A549 (cell line): ENCODE data around the gene TSHZ3. TPM values are rescaled to one million over a fixed set of nuclear protein-coding genes. Genes with fewer than 3 reads are reported as not detected.

Experiments
- ATAC-seq, 2 experiments: fragments of 200-7000 bp in 1 of 2; fragments of >200 bp in 1 of 2; cut with Nextera tagmentation in 1 of 2; cut with Tn5 transposase in 1 of 2; 3 replicates each; pipeline versions ENCODE4 v1.8.0 to v1.9.1; 2018 to 2020; ENCODE audit warnings: mild to moderate bottlenecking in 1 of 2, moderate library complexity in 1 of 2
- CTCF ChIA-PET: fragments of 300-600 bp; sonication (Branson Sonifier 250); formaldehyde crosslinking; extraction: SDS; loops from one replicate; lab custom pipeline; 2021; ENCODE audit warnings: antibody characterized with exemption, inconsistent platforms; lab: Yijun Ruan, JAX
- POLR2A ChIA-PET: fragments of 350-600 bp; formaldehyde crosslinking; extraction: SDS; loops from one replicate; lab custom pipeline; 2021; ENCODE audit warnings: antibody characterized with exemption, inconsistent platforms; lab: Yijun Ruan, JAX
- DNase-seq, 2 experiments: peaks; one replicate each; pipeline versions ENCODE4 v3.0.0 to v3.0.0-alpha.2; 2011 to 2016; ENCODE audit warnings: low read depth in 1 of 2, low spot score in 1 of 2
- FAIRE-seq: peaks from 2 replicates; lab custom pipeline; 2011; peaks lifted over from hg19 to GRCh38; lab: Jason Lieb, UNC
- H3K27ac ChIP-seq, 2 experiments: fragments of >200 bp; sonication (Bioruptor Twin); formaldehyde crosslinking; 3 replicates each; pipeline ENCODE4 v1.5.1; 2016 to 2017
- H3K4me1 ChIP-seq: fragments of >200 bp; sonication (Bioruptor Twin); formaldehyde crosslinking; 3 replicates; pipeline ENCODE4 v1.6.1; 2016
- H3K4me2 ChIP-seq: fragments of >200 bp; sonication (Bioruptor Twin); formaldehyde crosslinking; 3 replicates; pipeline ENCODE4 v1.6.1; 2016
- H3K4me3 ChIP-seq: fragments of >200 bp; sonication (Bioruptor Twin); formaldehyde crosslinking; 3 replicates; pipeline ENCODE4 v1.5.1; 2016
- H3K9me3 ChIP-seq: fragments of >200 bp; sonication (Bioruptor Twin); formaldehyde crosslinking; 3 replicates; pipeline ENCODE4 v1.6.1; 2016
- BHLHE40 ChIP-seq: IDR thresholded peaks from 2 replicates; pipeline ENCODE4 v1.6.1; 2012; ENCODE audit warnings: low read depth, low read length, inconsistent platforms
- CBX8 ChIP-seq: fragments of 200-600 bp; sonication (generic); IDR thresholded peaks from 2 replicates; pipeline ENCODE4 v1.6.1; 2016
- CEBPB ChIP-seq, 2 experiments: fragments of >200 bp in 1 of 2; sonication (Bioruptor Twin) in 1 of 2; formaldehyde crosslinking in 1 of 2; IDR thresholded peaks; 2 replicates each; pipeline ENCODE4 v1.6.1; 2012 to 2016
- CTCF ChIP-seq: fragments of >200 bp; sonication (Bioruptor Twin); formaldehyde crosslinking; IDR thresholded peaks from 3 replicates; pipeline ENCODE4 v1.5.1; 2016
- E2F6 ChIP-seq: IDR thresholded peaks from 2 replicates; pipeline ENCODE4 v1.6.1; 2012; ENCODE audit warnings: low read depth, borderline replicate concordance
- EHMT2 ChIP-seq: fragments of 200-600 bp; sonication (generic); IDR thresholded peaks from 2 replicates; pipeline ENCODE4 v1.6.1; 2016; ENCODE audit warnings: antibody characterized with exemption, low read depth, mild to moderate bottlenecking, moderate library complexity
- ELK1 ChIP-seq: fragments of 150-350 bp; IDR thresholded peaks from 2 replicates; pipeline ENCODE4 v1.6.1; 2014; ENCODE audit warnings: low read depth, mild to moderate bottlenecking, low read length
- FOSB ChIP-seq: fragments of 250-450 bp; sonication (Bioruptor Pico); IDR thresholded peaks from 2 replicates; pipeline ENCODE4 v1.5.0; 2020; ENCODE audit warnings: mild to moderate bottlenecking, moderate library complexity
- FOXS1 ChIP-seq: fragments of 250-450 bp; sonication (Bioruptor Pico); IDR thresholded peaks from 2 replicates; pipeline ENCODE4 v1.5.0; 2020; ENCODE audit warnings: mild to moderate bottlenecking, moderate library complexity
- GATA3 ChIP-seq: IDR thresholded peaks from 2 replicates; pipeline ENCODE4 v1.6.1; 2012; ENCODE audit warnings: borderline replicate concordance
- HDAC2 ChIP-seq: fragments of 200-600 bp; sonication (generic); IDR thresholded peaks from 2 replicates; pipeline ENCODE4 v1.6.1; 2016
- HOXA7 ChIP-seq: fragments of 250-450 bp; sonication (Bioruptor Pico); IDR thresholded peaks from 2 replicates; pipeline ENCODE4 v1.5.0; 2020; ENCODE audit warnings: mild to moderate bottlenecking, moderate library complexity
- HOXB13 ChIP-seq: fragments of 250-450 bp; sonication (Bioruptor Pico); IDR thresholded peaks from 2 replicates; pipeline ENCODE4 v1.5.0; 2020; ENCODE audit warnings: low read depth, mild to moderate bottlenecking, moderate library complexity
- JUNB ChIP-seq: fragments of >200 bp; sonication (Bioruptor Twin); formaldehyde crosslinking; IDR thresholded peaks from 2 replicates; pipeline ENCODE4 v1.6.1; 2016
- KDM1A ChIP-seq: fragments of 200-600 bp; sonication (generic); IDR thresholded peaks from 2 replicates; pipeline ENCODE4 v1.6.1; 2016; ENCODE audit warnings: low read depth, mild to moderate bottlenecking
- MAZ ChIP-seq: fragments of 150-350 bp; IDR thresholded peaks from 2 replicates; pipeline ENCODE4 v1.6.1; 2014; ENCODE audit warnings: antibody characterized with exemption, low read depth, low read length, borderline replicate concordance
- MYC ChIP-seq: IDR thresholded peaks from 2 replicates; pipeline ENCODE4 v1.6.1; 2012; ENCODE audit warnings: mild to moderate bottlenecking, inconsistent platforms, low read length, improper control_type of control experiment, borderline replicate concordance
- PBX3 ChIP-seq: IDR thresholded peaks from 2 replicates; pipeline ENCODE4 v1.6.1; 2012
- RARB ChIP-seq: fragments of 250-450 bp; sonication (Bioruptor Pico); IDR thresholded peaks from 2 replicates; pipeline ENCODE4 v1.8.0; 2021; ENCODE audit warnings: mild to moderate bottlenecking, moderate library complexity
- SMC3 ChIP-seq: fragments of >200 bp; sonication (Bioruptor Twin); formaldehyde crosslinking; IDR thresholded peaks from 3 replicates; pipeline ENCODE4 v1.6.1; 2018; ENCODE audit warnings: inconsistent platforms
- SREBF2 ChIP-seq: fragments of 450-650 bp; IDR thresholded peaks from 2 replicates; pipeline ENCODE4 v1.6.1; 2014; ENCODE audit warnings: mild to moderate bottlenecking, moderate library complexity
- TFCP2L1 ChIP-seq: fragments of 250-450 bp; sonication (Bioruptor Pico); IDR thresholded peaks from 2 replicates; pipeline ENCODE4 v1.5.0; 2021; ENCODE audit warnings: mild to moderate bottlenecking
- USF2 ChIP-seq: fragments of 450-650 bp; IDR thresholded peaks from 2 replicates; pipeline ENCODE4 v1.6.1; 2014; ENCODE audit warnings: antibody characterized with exemption
- ZC3H11A ChIP-seq: fragments of 450-650 bp; IDR thresholded peaks from 2 replicates; pipeline ENCODE4 v1.6.1; 2014; ENCODE audit warnings: antibody characterized with exemption, mild to moderate bottlenecking
- ZSCAN20 ChIP-seq: fragments of 250-450 bp; sonication (Bioruptor Pico); IDR thresholded peaks from 2 replicates; pipeline ENCODE4 v1.8.0; 2022; ENCODE audit warnings: mild to moderate bottlenecking, moderate library complexity
- WGBS: methylation state at CpG from one replicate; pipeline ENCODE4 v1.1.6; 2017; ENCODE audit errors: missing lambda C conversion rate; 5-methylcytosine and 5-hydroxymethylcytosine counted together
- polyA plus RNA-seq, 4 experiments: library from polyadenylated mRNA; depleted of rRNA in 3 of 4; stranded (reverse); fragments of >200 nt; fragmentation: RNase III in 1 of 4; extraction: RNeasy Plus Mini Kit Qiagen cat#74134 plus additional on column Dnase treatment in 1 of 4; gene quantifications; 2 replicates in 3 of 4; 3 replicates in 1 of 4; pipeline ENCODE4 v1.2.3, GENCODE V29; 2011 to 2017

The TSHZ3 gene
- polyA plus RNA-seq, 2 of the 4 experiments (the other 2 are of a cell fraction), result 0.92 to 2.0 TPM

- ATAC-seq (no peak), DNase-seq (no peak), FAIRE-seq (no peak)
- WGBS, result 43% methylated on average over 6 of the region's 6 CpGs
- H3K9me3 ChIP-seq, result no peaks in the 10 kb centered on the region
- CTCF ChIA-PET, result no interaction called here
- TF ChIP-seq ELK1 (no peak), EHMT2 (no peak), FOXS1 (CRISPR knock-in tag) (no peak), TFCP2L1 (CRISPR knock-in tag) (no peak), ZSCAN20 (no peak), FOSB (no peak), CBX8 (no peak), SREBF2 (no peak), E2F6 (no peak), MYC (no peak), BHLHE40 (no peak), HOXA7 (no peak), KDM1A (no peak), SMC3 (no peak), PBX3 (no peak), CEBPB (IDR thresholded peaks at IDR 0.05) (no peak), ZC3H11A (no peak)
- no peak overlapping the region for H3K4me2 ChIP-seq
- no peak overlapping the region for H3K27ac ChIP-seq
- POLR2A ChIA-PET, result no interaction called here
- no peaks in the 10 kb centered on the region for H3K4me1 ChIP-seq
- H3K4me3 ChIP-seq, result no peak overlapping the region
Observed at GRCh38 chr19:31317093-31317492, 32.1 kb downstream of the TSHZ3 start.

GRCh38 chr19:31316201-31316951, 32.9 kb downstream of the TSHZ3 start:
- Histone ChIP-seq H3K4me3 (no peak overlapping the region), H3K4me1 (no peaks in the 10 kb centered on the region), H3K9me3 (no peaks in the 10 kb centered on the region), H3K27ac (no peak overlapping the region), H3K4me2 (no peak overlapping the region)
- 42% methylated on average over 12 of the region's 12 CpGs for WGBS
- DNase-seq (no peak), FAIRE-seq (peak; percentile 13), ATAC-seq (no peak)
- ChIA-PET CTCF (interaction anchor here (1.6 kb wide), 1 partner anchor 25 kb away, joined by 3 read pairs; no protein-coding TSS in a partner anchor), POLR2A (no interaction called here)
- no peak for TF ChIP-seq HOXB13 (CRISPR knock-in tag)
- TF ChIP-seq USF2, result no peak
- TF ChIP-seq CTCF, result no peak
- no peak for TF ChIP-seq MAZ
- TF ChIP-seq JUNB, result no peak
- TF ChIP-seq ELK1, result no peak
- TF ChIP-seq FOSB, result no peak
- TF ChIP-seq GATA3, result no peak
- no peak for TF ChIP-seq HDAC2
- no peak for TF ChIP-seq RARB (CRISPR knock-in tag)
- no peak for TF ChIP-seq SREBF2
